MCF 10A (cell line): ENCODE measurements around the gene MINAR2. TPM values are rescaled to one million over a fixed set of nuclear protein-coding genes. Genes with fewer than 3 reads are reported as not detected.

ENCODE experiments used
- BruUV-seq: library from RNA; stranded (reverse); fragments of 400-500 nt; replicated peaks from 2 replicates; lab custom pipeline; 2021; lab: Mats Ljungman, UMichigan
- CTCF ChIA-PET: fragments of 300-600 bp; sonication (Branson Sonifier 250); formaldehyde crosslinking; extraction: SDS; loops from one replicate; lab custom pipeline; 2021; ENCODE audit warnings: antibody characterized with exemption, inconsistent platforms; lab: Yijun Ruan, JAX
- POLR2A ChIA-PET: fragments of 300-600, 350-650 bp; sonication (Branson Sonifier 250); formaldehyde crosslinking; extraction: SDS; loops from one replicate; lab custom pipeline; 2020; ENCODE audit warnings: antibody characterized with exemption, inconsistent platforms; lab: Yijun Ruan, JAX
- DNase-seq: peaks from one replicate; pipeline ENCODE4 v3.0.0-alpha.2; 2018; ENCODE audit not compliant: unreplicated experiment
- H3K27ac Mint-ChIP-seq: one replicate; pipeline ENCODE4 v1.8.0; 2022; ENCODE audit warnings: mild to moderate bottlenecking, low read depth, mixed read lengths; ENCODE audit not compliant: unreplicated experiment
- H3K27me3 Mint-ChIP-seq: one replicate; pipeline ENCODE4 v1.8.0; 2022; ENCODE audit warnings: mixed read lengths; ENCODE audit not compliant: insufficient read depth, unreplicated experiment
- H3K36me3 Mint-ChIP-seq: one replicate; pipeline ENCODE4 v1.8.0; 2022; ENCODE audit warnings: mild to moderate bottlenecking, moderate library complexity, mixed read lengths; ENCODE audit not compliant: insufficient read depth, unreplicated experiment
- H3K4me1 Mint-ChIP-seq: one replicate; pipeline ENCODE4 v1.8.0; 2022; ENCODE audit warnings: mixed read lengths; ENCODE audit not compliant: insufficient read depth, unreplicated experiment
- H3K4me3 Mint-ChIP-seq: one replicate; pipeline ENCODE4 v1.8.0; 2022; ENCODE audit warnings: mild to moderate bottlenecking, moderate library complexity, mixed read lengths; ENCODE audit not compliant: unreplicated experiment
- H3K9me3 Mint-ChIP-seq: one replicate; pipeline ENCODE4 v1.8.0; 2022; ENCODE audit warnings: mixed read lengths; ENCODE audit not compliant: unreplicated experiment
- intact Hi-C: fragments of 100-400 bp; cut with micrococcal nuclease; formaldehyde crosslinking; loops from 2 replicates; pipeline ENCODE4 v1.14.1; 2022
- total RNA-seq: library from RNA; stranded (reverse); gene quantifications from 2 replicates; pipeline ENCODE4 v1.2.3, GENCODE V29; 2022
- TF ChIP-seq, protein P1 (sequence below): fragments of 200-600 bp; IDR thresholded peaks from one replicate; pipeline ENCODE4 v1.8.0; 2022; ENCODE audit warnings: antibody characterized with exemption, mild to moderate bottlenecking; ENCODE audit not compliant: unreplicated experiment

The MINAR2 gene
- total RNA-seq, 1 experiment from 2014 or later, result not detected

DNA sequence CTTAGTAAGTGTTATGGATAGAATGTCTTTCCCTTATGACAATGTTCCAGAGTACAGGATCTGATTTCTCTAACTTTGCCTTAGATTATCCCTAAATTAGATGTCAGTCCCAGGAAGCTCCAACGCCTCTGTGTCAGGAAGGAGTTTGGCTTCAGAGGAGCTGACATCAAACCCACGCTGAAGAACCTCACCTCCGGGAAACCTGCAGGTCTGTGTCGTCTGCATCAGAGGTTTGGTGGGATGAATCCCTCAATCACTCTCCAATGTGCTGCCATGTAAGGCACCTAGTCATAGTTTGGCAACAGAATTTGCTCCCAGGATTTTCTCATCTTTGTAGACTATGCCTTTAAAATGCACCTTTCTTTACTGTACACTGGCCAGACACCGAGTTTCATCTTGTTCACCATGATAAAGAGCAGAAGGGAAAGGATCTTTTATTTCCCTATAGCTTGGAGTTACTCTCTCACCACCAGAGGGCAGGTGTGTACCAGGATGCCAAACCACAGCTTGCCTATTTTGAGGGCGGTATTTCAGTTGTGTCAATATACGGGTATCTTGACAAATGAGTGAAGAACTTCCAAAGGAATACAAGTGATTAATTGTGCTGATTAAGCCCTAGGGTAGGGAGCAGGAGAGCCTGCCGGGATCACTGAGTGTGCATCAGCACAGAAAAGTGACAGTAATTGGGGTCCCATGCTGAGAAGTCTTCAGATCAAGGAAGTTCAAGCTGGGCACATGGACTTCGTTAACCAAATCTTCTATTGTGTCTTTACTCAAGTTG lies 23.4 kb downstream of the MINAR2 start:
- Mint-ChIP-seq H3K4me3 (no peak overlapping the region), H3K36me3 (no peaks in the 10 kb centered on the region), H3K4me1 (peaks cover 5% of the 10 kb centered on the region), H3K27ac (no peak overlapping the region), H3K9me3 (no peaks in the 10 kb centered on the region), H3K27me3 (no peaks in the 10 kb centered on the region)
- BruUV-seq, result no TSS peak
- intact Hi-C loops, result loop anchor here (1.0 to 5.0 kb wide), 7 partner anchors 81 to 1646 kb away; no protein-coding TSS in a partner anchor
- CTCF ChIA-PET, result interaction anchor here (0.6 to 19.5 kb wide), 104 partner anchors 9 to 1939 kb away, joined by 3 to 931 read pairs (median 4); partner anchors contain the start of genes ISOC1 and MINAR2
- POLR2A ChIA-PET, result interaction anchor here (0.7 to 6.2 kb wide), 3 partner anchors 57 to 83 kb away, joined by 3 to 78 read pairs (median 10); no protein-coding TSS in a partner anchor
- TF ChIP-seq, protein P1, sequence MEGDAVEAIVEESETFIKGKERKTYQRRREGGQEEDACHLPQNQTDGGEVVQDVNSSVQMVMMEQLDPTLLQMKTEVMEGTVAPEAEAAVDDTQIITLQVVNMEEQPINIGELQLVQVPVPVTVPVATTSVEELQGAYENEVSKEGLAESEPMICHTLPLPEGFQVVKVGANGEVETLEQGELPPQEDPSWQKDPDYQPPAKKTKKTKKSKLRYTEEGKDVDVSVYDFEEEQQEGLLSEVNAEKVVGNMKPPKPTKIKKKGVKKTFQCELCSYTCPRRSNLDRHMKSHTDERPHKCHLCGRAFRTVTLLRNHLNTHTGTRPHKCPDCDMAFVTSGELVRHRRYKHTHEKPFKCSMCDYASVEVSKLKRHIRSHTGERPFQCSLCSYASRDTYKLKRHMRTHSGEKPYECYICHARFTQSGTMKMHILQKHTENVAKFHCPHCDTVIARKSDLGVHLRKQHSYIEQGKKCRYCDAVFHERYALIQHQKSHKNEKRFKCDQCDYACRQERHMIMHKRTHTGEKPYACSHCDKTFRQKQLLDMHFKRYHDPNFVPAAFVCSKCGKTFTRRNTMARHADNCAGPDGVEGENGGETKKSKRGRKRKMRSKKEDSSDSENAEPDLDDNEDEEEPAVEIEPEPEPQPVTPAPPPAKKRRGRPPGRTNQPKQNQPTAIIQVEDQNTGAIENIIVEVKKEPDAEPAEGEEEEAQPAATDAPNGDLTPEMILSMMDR, result peak; percentile 95
- peak; percentile 92 for DNase-seq

DNA sequence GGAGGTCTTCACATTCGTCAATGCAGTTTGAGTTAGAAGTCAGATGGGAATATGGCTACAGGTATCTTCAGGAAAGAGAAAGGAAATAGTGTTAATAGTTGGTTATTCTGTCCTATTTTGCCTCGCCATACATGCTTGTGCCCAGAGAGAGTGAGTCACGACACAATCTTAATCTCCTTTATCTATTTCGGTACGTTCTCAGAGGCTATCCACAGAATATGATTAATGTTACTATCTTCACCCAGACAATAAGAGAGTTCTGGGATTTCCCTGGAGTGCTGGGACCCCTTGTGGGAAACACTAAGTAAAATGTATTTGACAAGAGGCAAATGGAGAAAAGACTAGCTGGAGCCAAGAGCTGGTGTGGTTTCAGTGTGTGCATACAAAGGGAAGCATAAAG lies 25.5 kb downstream of the MINAR2 start:
- TF ChIP-seq, protein P1, result no peak
- intact Hi-C loops, result loop anchor here (5.0 kb wide), 2 partner anchors 304 to 851 kb away; no protein-coding TSS in a partner anchor
- no peaks in the 10 kb centered on the region for H3K9me3 Mint-ChIP-seq
- H3K36me3 Mint-ChIP-seq, result no peaks in the 10 kb centered on the region
- no peak for DNase-seq
- POLR2A ChIA-PET, result interaction anchor here (0.6 to 6.2 kb wide), 3 partner anchors 80 to 635 kb away, joined by 3 to 78 read pairs (median 3); no protein-coding TSS in a partner anchor
- H3K4me1 Mint-ChIP-seq, result peaks cover 5% of the 10 kb centered on the region
- H3K27ac Mint-ChIP-seq, result no peak overlapping the region
- CTCF ChIA-PET, result interaction anchor here (1.8 to 19.5 kb wide), 8 partner anchors 32 to 1339 kb away, joined by 5 to 931 read pairs (median 38); no protein-coding TSS in a partner anchor
- BruUV-seq, result no TSS peak
- H3K27me3 Mint-ChIP-seq, result no peaks in the 10 kb centered on the region
- no peak overlapping the region for H3K4me3 Mint-ChIP-seq

DNA sequence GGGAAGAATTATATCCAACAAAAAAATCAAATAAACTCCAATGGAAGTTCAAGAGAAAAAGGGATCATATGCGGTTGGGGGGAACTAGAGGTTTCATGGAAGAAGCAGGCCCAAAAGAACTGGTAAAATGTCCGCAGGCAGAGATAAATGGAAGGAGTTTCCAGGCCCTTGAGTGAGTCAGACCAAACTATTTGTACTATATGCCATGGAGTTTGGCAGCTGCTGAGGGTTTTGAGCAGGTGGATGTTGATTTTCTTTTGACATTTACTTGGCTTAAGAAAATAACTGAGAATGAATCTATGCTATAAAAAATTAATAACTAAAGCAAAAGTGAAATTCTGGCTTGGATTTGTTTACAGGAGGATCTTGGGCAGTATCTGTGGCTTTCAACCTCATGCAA lies 33.7 kb downstream of the MINAR2 start:
- DNase-seq, result no peak
- no TSS peak for BruUV-seq
- Mint-ChIP-seq H3K36me3 (no peaks in the 10 kb centered on the region), H3K9me3 (no peaks in the 10 kb centered on the region), H3K27ac (no peak overlapping the region), H3K4me3 (no peak overlapping the region), H3K4me1 (no peaks in the 10 kb centered on the region), H3K27me3 (no peaks in the 10 kb centered on the region)
- ChIA-PET POLR2A (interaction anchor here (0.6 kb wide), 2 partner anchors 25 to 681 kb away, joined by 3 to 4 read pairs; no protein-coding TSS in a partner anchor), CTCF (interaction anchor here (3.5 to 19.5 kb wide), 2 partner anchors 12 to 71 kb away, joined by 39 to 931 read pairs; no protein-coding TSS in a partner anchor)
- TF ChIP-seq, protein P1, result no peak
- intact Hi-C loops, result no loop called here

DNA sequence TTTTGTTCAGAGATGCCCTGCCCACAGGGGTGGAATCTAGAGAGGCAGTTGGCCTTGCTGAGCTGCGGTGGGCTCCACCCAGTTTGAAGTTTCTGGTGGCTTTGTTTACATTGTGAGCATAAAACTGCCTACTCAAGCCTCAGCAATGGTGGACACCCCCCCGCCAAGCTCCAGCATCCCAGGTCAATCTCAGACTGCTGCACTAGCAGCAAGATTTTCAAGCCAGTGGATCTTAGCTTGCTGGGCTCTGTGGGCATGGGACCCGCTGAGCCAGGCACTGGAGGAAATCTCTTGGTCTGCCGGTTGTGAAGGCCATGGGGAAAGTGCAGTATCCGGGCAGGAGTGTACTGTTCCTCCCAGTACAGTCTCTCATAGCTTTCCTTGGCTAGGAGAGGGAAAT lies 55.5 kb downstream of the MINAR2 start:
- ChIA-PET CTCF (interaction anchor here (1.0 to 5.4 kb wide), 3 partner anchors 19 to 48 kb away, joined by 3 to 41 read pairs (median 5); no protein-coding TSS in a partner anchor), POLR2A (no interaction called here)
- no peak overlapping the region for H3K4me3 Mint-ChIP-seq
- H3K9me3 Mint-ChIP-seq, result peaks cover 17% of the 10 kb centered on the region
- no peak overlapping the region for H3K27ac Mint-ChIP-seq
- no peaks in the 10 kb centered on the region for H3K36me3 Mint-ChIP-seq
- peaks cover 6% of the 10 kb centered on the region for H3K4me1 Mint-ChIP-seq
- TF ChIP-seq, protein P1, result no peak
- no TSS peak for BruUV-seq
- intact Hi-C loops, result no loop called here
- no peak for DNase-seq
- no peaks in the 10 kb centered on the region for H3K27me3 Mint-ChIP-seq
